ENCODE results near the gene SLCO4A1.
"Not testable (repeated sequence)": the region's sequence is repeated elsewhere in the genome, so short reads cannot be mapped to it uniquely, and the experiment has no call there.

The SLCO4A1 gene

DNA sequence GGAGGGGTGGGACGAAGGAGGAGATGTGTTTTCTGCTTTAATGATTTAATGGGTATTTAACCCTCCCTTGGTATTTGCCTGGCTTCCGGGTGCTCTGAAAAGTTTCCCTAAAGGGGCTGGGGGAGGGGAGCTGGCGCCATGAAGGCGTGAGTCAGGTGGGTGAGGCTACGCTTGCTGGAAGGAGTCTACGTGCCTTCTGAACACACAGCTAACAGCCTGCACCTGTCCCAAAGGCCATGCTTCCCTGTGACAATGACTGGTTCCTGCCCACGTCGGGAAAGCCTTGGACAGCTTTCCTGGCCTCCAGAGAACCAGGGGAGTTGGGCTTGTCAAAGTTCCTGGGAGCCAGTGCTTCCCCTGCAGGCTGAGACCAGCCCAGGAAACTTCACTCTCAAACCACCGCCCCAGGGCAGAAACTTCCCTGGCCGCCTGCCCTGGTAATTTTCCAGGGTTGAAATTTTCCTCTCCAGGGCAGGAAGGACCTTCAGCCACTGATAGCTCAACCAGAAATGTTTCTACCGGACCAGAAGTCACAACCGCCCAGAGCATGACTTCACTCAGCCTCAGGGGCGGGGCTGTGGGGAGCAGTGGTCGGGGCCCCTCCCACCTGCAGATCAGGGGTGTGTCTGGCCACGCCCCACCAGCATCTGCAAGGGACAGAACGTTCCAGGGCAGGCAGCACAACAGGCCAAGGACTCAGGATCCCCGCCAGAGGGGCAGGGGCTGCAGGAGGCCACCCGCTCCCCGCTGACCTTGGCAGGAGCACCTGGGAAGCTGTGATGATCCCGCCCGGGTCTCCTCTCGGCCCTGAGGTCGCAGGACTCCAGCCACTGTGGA lies 18.6 kb upstream of the SLCO4A1 start:
- peak; percentile 84 for DNase-seq

DNA sequence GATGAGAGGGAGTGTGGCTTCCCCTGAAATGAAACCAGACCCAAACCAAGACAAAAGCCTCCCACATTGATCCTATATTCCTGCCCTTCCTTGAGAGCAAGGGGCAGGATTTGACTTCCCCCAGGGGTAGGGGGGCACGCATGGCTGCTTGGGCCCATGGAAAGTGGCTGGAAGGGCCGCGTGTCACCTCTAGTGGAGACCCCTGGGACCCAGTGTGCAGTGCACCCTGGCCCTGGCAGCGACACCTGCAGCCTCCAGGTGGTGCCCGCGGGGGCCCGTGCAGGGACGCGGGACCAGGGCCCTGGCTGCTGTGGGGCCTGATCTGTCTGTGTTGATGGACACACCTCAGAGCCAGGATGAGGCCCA lies 18.0 kb upstream of the SLCO4A1 start:
- no peak for DNase-seq

DNA sequence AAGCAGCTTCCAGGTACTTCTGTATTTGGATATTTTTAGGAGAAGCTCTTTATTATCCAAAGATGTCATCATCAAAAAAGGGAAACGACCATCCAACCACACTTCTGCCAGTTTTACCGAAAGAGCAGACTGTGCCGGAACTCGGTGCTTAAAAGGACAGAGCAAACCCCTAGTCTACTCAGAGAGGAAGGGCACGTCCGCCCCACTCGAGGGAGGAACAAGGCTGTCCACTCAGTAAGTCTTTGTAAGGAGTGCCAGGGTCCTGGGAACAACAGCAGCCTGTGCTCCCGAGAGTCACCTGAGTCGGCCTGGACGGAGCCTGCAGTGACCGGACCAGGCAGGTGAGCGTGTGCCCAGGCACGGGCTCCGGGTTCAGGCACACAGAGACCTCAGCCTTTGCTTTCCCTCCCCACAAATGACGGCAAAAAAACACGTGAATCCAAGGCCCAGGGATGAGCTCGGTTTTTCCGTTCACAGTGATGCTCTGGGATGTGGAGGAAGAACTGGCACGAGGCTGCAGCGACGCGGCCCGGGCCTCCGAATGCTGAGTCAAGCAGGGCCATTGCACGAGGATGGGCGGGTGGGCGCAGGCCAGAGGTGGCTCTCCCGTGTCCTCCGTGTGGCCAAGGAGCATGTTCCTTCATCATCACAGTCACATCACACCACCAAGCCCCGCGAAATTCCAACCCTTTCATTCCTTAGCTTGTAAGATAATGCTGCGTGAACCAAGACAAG lies 17.4 kb upstream of the SLCO4A1 start:
- DNase-seq = no peak

DNA sequence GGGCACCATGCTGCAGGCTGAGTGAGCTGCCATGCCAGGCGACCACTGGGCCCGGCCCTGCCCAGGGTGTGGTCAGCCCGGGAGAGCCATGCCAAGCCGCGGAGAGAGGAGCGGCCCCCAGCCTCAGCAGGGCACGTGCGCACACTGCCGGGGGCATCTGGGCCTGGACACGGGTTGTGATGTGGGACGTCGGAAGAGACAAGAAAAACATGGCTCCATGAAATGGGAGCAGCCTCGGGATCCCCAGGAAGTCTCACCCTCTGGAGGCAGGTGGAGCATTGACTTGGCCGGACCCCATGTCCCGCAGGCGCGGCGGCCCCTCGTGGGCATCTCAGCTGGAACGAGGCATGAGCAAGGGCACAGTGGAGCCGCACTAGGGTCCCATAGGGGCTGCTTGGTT lies 16.8 kb upstream of the SLCO4A1 start:
- DNase-seq = no peak

DNA sequence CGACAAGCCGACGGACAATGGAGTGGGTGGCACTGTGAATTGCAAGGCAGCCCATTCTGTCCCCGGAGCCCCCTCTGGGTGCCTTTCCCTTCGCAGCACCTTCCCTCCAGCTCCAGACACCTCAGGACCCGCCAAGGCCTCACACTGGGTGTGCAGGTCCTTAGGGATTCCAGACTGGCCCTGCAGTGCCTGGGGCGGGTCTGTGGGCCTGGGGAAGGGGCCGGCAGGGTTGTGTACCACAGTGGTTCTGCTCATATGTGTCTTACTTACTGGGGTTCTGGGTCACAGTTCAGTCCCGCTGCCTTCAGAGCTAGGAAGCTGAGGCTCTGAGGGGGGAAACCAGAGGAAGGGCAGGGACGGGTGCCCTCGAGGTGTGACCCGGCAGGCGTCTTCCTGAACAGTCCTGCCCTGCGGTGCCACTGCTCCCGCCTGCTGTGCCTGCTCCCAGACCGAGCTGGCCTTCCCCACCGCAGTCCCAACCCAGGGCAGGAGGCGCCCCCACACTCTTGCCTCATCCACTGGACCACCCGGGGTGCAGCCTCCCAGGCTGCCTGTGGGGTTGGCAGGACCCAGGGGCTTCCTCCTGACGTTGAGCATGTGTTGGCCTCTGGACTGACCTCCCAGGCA lies 16.3 kb upstream of the SLCO4A1 start:
- DNase-seq = no peak

DNA sequence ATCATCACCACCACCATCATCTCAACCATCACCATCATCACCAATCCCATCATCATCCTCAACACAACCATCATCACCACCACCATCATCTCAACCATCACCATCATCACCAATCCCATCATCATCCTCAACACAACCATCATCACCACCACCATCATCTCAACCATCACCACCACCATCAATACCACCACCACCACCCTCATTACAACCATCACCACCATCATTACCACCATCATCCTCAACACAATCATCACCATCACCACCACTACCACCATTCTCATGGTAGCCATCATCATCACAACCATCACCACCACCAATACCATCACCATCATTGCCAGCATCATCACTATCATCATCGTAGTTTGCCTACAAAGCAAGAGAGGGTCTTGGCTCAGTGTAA lies 14.9 kb upstream of the SLCO4A1 start:
- not testable (repeated sequence) for DNase-seq

- DNase-seq = no peak
Measured at GRCh38 chr20:62627901-62628612, 14.2 kb upstream of the SLCO4A1 start.

DNA sequence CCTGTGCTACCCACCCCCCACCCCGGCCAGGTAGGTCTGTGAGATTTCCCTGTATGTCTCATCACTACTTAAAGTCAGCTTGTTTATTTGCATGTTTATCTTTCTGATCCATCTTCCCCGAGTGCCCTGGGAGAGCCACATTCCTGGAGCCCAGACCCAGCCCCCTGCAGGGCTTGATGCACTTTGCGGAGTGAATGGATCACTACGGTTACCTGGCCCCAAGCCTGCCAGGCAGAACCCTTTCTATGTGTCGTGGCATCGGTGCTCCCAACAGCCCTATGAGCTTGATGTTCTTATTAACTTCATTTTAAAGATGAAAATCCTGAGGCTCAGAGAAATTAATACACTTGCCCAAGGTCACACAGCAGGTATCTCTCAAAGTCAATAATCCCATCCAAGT lies 13.6 kb upstream of the SLCO4A1 start:
- no peak for DNase-seq

DNA sequence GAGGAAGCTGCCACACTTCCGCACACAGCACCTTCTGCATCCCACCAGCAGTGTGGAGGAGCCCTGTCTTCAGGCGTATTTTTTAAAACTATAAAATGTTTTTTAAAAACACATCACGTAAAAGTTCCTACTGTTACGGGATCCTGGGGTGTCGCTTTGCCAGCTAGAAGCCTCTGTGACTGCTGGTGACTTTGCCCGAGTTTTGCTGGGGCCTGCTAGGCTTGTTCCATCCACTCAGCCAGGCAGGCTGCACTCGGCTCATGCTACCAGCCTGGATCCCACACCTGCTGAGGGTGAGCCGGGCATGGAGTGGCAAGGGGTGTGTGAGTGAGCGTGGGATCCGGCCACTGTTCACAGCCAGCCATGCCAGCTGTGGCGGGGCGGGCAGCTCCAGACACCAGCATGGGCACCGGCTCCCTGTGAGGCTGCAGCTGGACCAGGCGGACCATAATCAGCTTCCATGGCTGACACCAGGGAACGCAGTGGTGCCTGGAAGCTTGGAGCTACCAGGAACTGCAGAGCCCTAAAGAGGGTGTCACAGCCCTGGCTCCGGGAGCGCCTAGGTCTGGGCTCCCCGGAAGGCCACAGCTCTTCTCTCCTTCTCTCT lies 12.3 kb upstream of the SLCO4A1 start:
- DNase-seq = no peak

- DNase-seq = no peak
Measured at GRCh38 chr20:62631336-62632308, 10.7 kb upstream of the SLCO4A1 start.

GRCh38 chr20:62632575-62633090 lies 9.7 kb upstream of the SLCO4A1 start:
- DNase-seq = no peak

- DNase-seq = no peak
Measured at GRCh38 chr20:62633598-62634329, 8.5 kb upstream of the SLCO4A1 start.

DNA sequence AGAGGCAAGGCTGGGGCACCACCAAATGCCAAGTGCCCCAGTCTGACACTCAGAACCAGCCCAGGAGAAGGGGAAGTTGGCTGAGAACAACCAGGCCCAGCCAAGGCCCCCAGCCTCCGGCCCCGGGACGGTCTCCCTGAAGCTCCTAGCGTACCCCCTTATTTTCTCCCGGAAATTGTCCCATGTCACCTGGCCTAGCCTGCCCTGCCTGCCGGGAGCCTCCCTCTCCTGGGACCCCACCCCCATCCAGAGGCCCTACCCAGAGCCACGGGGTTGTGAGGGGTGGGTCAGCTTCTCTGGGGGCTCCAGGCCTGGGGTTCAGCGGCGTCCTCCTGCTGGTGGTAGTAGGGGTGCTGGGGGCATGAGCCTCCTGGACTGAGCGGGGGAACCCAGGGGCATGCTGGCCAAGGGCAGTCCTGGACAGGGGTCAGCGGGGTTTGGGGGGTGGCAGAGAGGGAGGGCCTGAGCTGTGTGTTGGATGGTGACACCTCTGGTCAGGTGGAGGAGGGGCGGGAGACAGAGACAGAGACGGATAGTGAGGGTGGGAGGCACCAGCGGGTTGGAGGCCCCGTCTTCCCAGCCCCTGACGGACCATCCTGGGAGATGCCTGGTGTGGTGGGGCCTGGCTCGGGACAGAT lies 7.9 kb upstream of the SLCO4A1 start:
- no peak for DNase-seq

DNA sequence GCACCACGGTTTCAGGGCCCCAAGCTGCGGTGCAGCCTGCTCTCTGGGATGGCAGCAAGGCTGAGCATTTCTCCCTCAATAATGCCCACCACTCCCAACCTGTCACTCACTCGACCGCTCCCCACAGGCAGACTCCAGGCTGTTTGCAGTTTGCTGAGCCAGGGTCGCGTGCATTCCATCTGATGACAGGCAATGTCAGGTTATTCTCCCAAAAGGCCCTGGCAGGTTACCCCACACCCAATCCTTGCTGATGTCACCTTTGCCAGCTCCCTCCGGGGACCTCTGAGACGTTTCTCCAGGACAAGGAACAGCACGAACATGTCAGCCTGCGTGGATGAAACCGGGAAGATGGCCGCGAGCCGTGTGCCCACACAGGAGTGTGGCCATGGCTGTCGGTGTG lies 7.1 kb upstream of the SLCO4A1 start:
- no peak for DNase-seq

DNA sequence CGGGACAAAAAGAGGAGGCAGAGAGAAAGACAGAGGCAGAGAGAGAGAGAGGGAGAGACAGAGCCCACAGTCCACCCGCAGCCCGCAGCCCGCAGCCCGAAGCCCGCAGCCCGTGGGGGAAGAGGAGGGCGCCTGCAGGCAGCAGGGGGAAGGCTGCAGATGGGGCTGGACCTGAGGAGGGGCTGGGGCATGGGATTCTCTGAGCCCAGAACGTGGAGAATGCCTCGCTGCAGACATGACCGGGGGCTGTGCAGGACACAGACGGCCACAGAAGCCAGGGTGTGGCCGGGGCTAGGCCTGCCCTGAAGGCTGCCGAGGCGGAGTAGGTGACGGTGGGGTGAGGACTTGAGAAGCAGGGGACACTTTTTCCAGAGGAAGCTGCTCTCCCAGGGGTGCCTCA lies 6.5 kb upstream of the SLCO4A1 start:
- no peak for DNase-seq

DNA sequence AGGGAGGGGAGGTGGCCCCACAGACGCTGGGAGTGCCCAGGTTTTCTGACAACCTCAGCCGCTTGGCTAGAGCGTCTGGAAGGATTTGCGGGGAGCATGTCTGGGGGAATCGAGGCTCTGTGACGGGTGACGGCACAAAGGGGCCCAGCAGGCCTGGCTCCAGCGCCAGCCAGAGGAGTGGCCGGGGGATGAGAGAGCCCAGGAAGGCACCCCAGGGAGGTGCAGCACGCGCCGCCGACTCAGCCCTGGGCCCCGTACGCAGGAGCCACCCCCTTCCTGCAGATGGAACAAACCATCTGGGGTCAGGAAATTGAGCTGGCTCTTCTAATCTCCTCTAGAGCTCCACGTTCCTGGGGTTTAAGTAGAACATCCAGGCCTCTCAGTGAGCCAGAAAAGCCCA lies 5.9 kb upstream of the SLCO4A1 start:
- no peak for DNase-seq

GRCh38 chr20:62637110-62637509 lies 5.2 kb upstream of the SLCO4A1 start:
- no peak for DNase-seq

- DNase-seq = no peak
Measured at GRCh38 chr20:62637521-62638054, 4.7 kb upstream of the SLCO4A1 start.

GRCh38 chr20:62638055-62638570 lies 4.2 kb upstream of the SLCO4A1 start:
- no peak for DNase-seq

Measured in activated CD8-positive, alpha-beta memory T cell treated with anti-CD3 and anti-CD28 coated beads, Interleukin-2, amount 50 U/mL, for 4 hours (primary cell).